Activated CD4-positive, alpha-beta T cell treated with anti-CD3 and anti-CD28 coated beads for 36 hours (primary cell): Measurements from ENCODE around the gene MLST8. TPM values are rescaled to one million over a fixed set of nuclear protein-coding genes. Genes with fewer than 3 reads are reported as not detected.
"Not testable (repeated sequence)": the region's sequence is repeated elsewhere in the genome, so short reads cannot be mapped to it uniquely, and the experiment has no call there.

Experiments used
- ATAC-seq: fragments of 200-7000 bp; cut with Tn5 transposase; one replicate; pipeline ENCODE4 v1.10.0; 2021; ENCODE audit warnings: mild to moderate bottlenecking, moderate library complexity
- CTCF ChIA-PET: fragments of 350-600 bp; sonication (Branson Sonifier 250); formaldehyde crosslinking; loops from one replicate; lab custom pipeline; 2021; ENCODE audit warnings: antibody characterized with exemption; lab: Charles Lee
- POLR2A ChIA-PET: fragments of 350-600 bp; sonication (Branson Sonifier 250); formaldehyde crosslinking; loops from one replicate; lab custom pipeline; 2021; ENCODE audit warnings: antibody characterized with exemption, inconsistent platforms; lab: Charles Lee
- DNase-seq: peaks from one replicate; pipeline ENCODE4 v3.0.0-alpha.2; 2020
- H3K27ac Mint-ChIP-seq: one replicate; pipeline ENCODE4 v1.8.0; 2021; ENCODE audit warnings: mixed read lengths
- H3K27me3 Mint-ChIP-seq: one replicate; pipeline ENCODE4 v1.8.0; 2021; ENCODE audit warnings: mixed read lengths
- H3K36me3 Mint-ChIP-seq: one replicate; pipeline ENCODE4 v1.8.0; 2021; ENCODE audit warnings: low read depth, mixed read lengths
- H3K4me1 Mint-ChIP-seq: one replicate; pipeline ENCODE4 v1.8.0; 2021; ENCODE audit warnings: mixed read lengths
- H3K4me3 Mint-ChIP-seq: one replicate; pipeline ENCODE4 v1.8.0; 2021; ENCODE audit warnings: mild to moderate bottlenecking, moderate library complexity, mixed read lengths
- H3K9me3 Mint-ChIP-seq: one replicate; pipeline ENCODE4 v1.8.0; 2021; ENCODE audit warnings: low read depth, mixed read lengths
- intact Hi-C, 2 experiments: fragments of 100-400 bp; cut with DNase I in 1 of 2; cut with micrococcal nuclease in 1 of 2; formaldehyde crosslinking; loops; one replicate each; pipeline versions ENCODE4 v1.14.2 to v1.15.1; 2022 to 2024; cut with DNase I, micrococcal nuclease
- total RNA-seq, 2 experiments: library from RNA; stranded (reverse); gene quantifications; one replicate each; pipeline ENCODE4 v1.2.3, GENCODE V29; 2021

Gene MLST8
- total RNA-seq, 2 experiments from 2014 or later: 61.3 to 76.1 TPM

GRCh38 chr16:2233872-2234812 lies 28.9 kb downstream of the MLST8 start:
- H3K27me3 Mint-ChIP-seq: peaks cover 2% of the 10 kb centered on the region
- no peak overlapping the region for H3K27ac Mint-ChIP-seq
- H3K4me3 Mint-ChIP-seq: no peak overlapping the region
- peaks cover 2% of the 10 kb centered on the region for H3K4me1 Mint-ChIP-seq
- no peaks in the 10 kb centered on the region for H3K9me3 Mint-ChIP-seq
- intact Hi-C loops: no loop called here
- POLR2A ChIA-PET: interaction anchor here (1.4 kb wide), 1 partner anchor 18 kb away, joined by 4 read pairs; the partner anchor contains the start of gene ECI1
- CTCF ChIA-PET: no interaction called here
- ATAC-seq (no peak), DNase-seq (no peak)
- H3K36me3 Mint-ChIP-seq: peaks cover 20% of the 10 kb centered on the region

DNA sequence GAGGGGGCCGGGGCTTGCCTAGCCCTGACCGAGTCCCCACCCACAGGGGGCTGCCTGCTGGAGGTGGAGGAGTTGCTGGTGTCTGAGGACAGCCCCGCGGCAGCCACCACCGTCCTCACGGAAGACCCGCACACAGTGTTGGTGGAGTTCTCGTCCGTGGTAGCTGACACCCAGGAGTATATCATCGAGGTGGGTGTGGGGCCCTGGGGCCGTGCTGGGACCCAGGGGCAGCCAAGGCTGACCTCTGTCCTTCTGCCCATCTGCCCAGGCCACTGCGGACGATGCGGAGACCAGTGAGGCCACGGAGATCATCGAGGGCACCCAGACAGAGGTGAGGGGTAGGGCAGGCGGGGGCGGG lies 29.5 kb downstream of the MLST8 start:
- no peak for DNase-seq

GRCh38 chr16:2235234-2235651 lies 30.0 kb downstream of the MLST8 start:
- POLR2A ChIA-PET: no interaction called here
- no peak overlapping the region for H3K27ac Mint-ChIP-seq

More for the DNA sequence above, 29.5 kb downstream of the MLST8 start:
- H3K27me3 Mint-ChIP-seq: peaks cover 2% of the 10 kb centered on the region
- intact Hi-C loops: no loop called here
- no peaks in the 10 kb centered on the region for H3K9me3 Mint-ChIP-seq
- ChIA-PET CTCF (no interaction called here), POLR2A (no interaction called here)
- no peak for ATAC-seq
- peaks cover 19% of the 10 kb centered on the region for H3K36me3 Mint-ChIP-seq
- no peak overlapping the region for H3K4me3 Mint-ChIP-seq
- H3K4me1 Mint-ChIP-seq: peaks cover 2% of the 10 kb centered on the region
- no peak overlapping the region for H3K27ac Mint-ChIP-seq

DNA sequence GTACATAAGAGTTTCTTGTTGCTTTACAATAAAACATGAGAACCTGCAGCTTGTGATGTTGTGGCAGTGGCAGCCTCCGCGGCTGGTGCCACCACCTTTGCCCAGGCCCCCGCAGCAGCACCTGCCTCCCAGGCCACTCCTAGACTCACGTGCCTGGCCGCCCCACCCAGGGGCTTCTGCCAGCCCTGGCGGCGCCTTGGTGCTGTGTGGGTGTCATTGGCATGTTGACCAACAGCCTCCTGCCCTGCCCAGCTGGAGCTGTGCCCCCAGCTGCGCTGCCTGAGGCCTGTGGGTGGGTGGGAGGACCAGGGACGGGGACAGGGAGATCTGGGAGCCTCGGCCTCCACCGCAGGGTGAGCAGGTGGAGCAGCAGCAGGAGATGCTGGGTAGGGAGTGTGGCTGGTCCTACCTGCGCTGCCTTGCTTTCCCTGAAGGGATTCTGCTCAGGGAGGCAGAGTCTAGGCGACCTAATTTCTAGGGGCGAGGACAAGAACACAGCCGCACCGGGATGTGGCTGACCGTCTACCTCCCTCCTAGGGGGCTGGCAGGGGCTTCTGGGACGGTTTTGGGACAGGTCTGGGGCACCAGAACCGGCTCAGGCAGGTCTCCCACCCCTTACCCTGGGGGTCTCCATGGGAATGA lies 30.6 kb downstream of the MLST8 start:
- no peaks in the 10 kb centered on the region for H3K9me3 Mint-ChIP-seq
- no peak overlapping the region for H3K4me3 Mint-ChIP-seq
- ChIA-PET CTCF (no interaction called here), POLR2A (no interaction called here)
- H3K27me3 Mint-ChIP-seq: peaks cover 2% of the 10 kb centered on the region
- intact Hi-C loops: no loop called here
- H3K36me3 Mint-ChIP-seq: peaks cover 13% of the 10 kb centered on the region
- H3K27ac Mint-ChIP-seq: no peak overlapping the region
- peaks cover 2% of the 10 kb centered on the region for H3K4me1 Mint-ChIP-seq
- no peak for ATAC-seq
- DNase-seq: no peak

More at GRCh38 chr16:2235234-2235651, 30.0 kb downstream of the MLST8 start:
- Mint-ChIP-seq H3K4me3 (no peak overlapping the region), H3K27me3 (peaks cover 2% of the 10 kb centered on the region), H3K4me1 (peaks cover 2% of the 10 kb centered on the region), H3K9me3 (no peaks in the 10 kb centered on the region), H3K36me3 (peaks cover 14% of the 10 kb centered on the region)
- ATAC-seq (no peak), DNase-seq (no peak)
- CTCF ChIA-PET: no interaction called here
- intact Hi-C loops: no loop called here

DNA sequence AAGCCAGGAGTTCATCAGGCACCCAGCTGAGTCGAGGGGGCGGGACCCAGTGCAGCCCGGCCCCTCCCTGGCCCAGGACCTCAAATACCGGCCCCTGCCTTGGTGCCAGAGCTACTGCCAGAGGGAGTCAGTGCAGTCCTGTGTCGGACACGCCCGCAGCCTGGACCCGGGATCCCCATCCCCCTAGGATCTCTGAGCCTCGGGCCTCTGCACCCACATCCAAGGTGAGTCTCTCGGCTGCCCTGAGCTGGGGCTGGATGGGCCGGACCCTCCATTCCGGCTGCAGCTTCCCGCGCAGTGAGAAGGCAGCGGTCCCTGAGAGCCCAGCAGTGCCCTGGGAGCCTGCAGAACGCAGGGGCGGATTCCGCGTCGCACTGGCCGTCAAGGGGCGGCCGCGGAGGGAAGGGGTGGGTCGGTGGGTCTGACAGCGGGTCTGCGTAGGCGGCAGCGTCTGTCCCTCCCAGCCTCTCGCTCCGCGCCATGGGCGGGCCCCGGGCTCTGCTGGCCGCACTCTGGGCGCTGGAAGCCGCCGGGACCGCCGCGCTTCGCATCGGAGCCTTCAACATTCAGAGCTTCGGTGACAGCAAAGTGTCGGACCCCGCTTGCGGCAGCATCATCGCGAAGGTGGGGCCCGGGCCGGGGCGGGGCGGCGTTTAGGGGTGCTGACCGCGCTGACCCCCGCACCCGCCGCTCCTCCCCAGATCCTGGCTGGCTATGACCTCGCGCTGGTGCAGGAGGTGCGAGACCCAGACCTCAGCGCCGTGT lies 31.3 kb downstream of the MLST8 start, which contains the start of gene DNASE1L2:
Gene DNASE1L2, plus strand, starts transcription at position 108 of the 765 bp plus-strand sequence. Its CDS starts 373 bp downstream, at position 481.
- H3K36me3 Mint-ChIP-seq: peaks cover 13% of the 10 kb centered on the region

GRCh38 chr16:2237102-2237482 lies 31.8 kb downstream of the MLST8 start:
- ATAC-seq (no peak), DNase-seq (no peak)
- Mint-ChIP-seq H3K27me3 (peaks cover 2% of the 10 kb centered on the region), H3K36me3 (peaks cover 10% of the 10 kb centered on the region), H3K4me3 (no peak overlapping the region), H3K4me1 (peaks cover 2% of the 10 kb centered on the region), H3K9me3 (no peaks in the 10 kb centered on the region), H3K27ac (no peak overlapping the region)
- ChIA-PET CTCF (no interaction called here), POLR2A (no interaction called here)
- intact Hi-C loops: no loop called here

More for the DNA sequence above, 31.3 kb downstream of the MLST8 start, which contains the start of gene DNASE1L2:
- H3K4me3 Mint-ChIP-seq: no peak within 1 kb of the TSS
- DNase-seq: no peak
- ChIA-PET POLR2A (no interaction called here), CTCF (no interaction called here)
- peaks cover 2% of the 10 kb centered on the region for H3K27me3 Mint-ChIP-seq
- intact Hi-C loops: no loop called here
- H3K27ac Mint-ChIP-seq: no peak within 1 kb of the TSS
- peak; percentile 23 for ATAC-seq
- no peaks in the 10 kb centered on the region for H3K9me3 Mint-ChIP-seq
- peaks cover 2% of the 10 kb centered on the region for H3K4me1 Mint-ChIP-seq

DNA sequence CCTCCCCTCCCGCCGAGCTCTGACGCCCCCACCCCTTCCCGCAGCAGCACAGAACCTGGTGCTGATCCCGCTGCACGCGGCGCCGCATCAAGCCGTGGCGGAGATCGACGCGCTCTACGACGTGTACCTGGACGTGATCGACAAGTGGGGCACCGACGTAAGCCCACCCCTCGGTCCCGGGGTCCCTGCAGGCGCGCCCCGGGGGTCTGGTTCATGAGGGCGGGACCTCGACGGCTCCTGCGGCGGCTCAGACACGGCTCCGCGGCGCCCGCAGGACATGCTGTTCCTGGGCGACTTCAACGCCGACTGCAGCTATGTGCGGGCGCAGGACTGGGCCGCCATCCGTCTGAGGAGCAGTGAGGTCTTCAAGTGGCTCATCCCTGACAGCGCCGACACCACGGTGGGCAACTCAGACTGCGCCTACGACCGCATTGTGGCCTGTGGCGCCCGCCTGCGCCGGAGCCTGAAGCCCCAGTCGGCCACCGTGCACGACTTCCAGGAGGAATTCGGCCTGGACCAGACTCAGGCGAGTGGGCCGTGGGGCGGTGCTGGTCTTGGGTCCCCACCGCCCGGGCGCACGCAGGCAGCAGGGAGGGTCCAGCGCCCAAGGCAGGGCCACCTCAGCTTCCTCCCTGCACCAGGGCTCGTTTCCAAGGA lies 32.4 kb downstream of the MLST8 start:
- Mint-ChIP-seq H3K27ac (no peak overlapping the region), H3K9me3 (no peaks in the 10 kb centered on the region)

DNA sequence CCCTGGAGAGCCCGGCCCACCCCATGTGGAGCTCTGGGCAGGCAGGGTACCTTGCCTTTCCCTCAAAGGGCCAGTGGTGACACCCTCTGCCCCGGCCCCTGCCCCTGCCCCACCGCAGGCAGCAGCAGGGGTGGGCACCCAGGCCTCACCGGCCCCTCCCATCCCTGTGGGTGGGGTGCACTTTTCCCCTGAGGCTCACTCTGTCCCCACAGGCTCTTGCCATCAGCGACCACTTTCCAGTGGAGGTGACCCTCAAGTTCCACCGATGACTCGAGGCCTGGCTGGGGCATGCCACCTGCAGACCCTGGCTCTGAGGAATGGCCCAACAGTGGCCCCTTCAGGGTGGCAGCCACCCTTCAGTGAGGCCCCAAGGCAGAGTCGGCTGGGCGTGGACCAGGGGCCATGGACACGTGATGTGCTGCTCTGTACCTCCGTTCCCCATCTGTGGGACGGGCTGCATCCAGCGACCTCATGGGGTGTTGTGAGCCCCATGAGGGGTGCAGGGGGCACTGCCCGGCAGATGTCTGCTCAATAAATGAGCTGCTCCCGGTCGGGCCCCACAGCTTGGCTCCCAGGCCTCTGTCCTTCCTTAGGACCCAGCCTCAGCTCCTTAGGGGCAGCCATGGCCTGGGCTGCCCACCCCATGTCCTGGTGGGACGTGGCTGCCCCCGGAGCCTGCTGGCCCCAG lies 33.0 kb downstream of the MLST8 start:
- Mint-ChIP-seq H3K27ac (no peak overlapping the region), H3K4me3 (no peak overlapping the region), H3K36me3 (peaks cover 13% of the 10 kb centered on the region), H3K9me3 (no peaks in the 10 kb centered on the region), H3K4me1 (peaks cover 2% of the 10 kb centered on the region), H3K27me3 (peaks cover 2% of the 10 kb centered on the region)
- ChIA-PET POLR2A (interaction anchor here (0.6 kb wide), 1 partner anchor 183 kb away, joined by 3 read pairs; no protein-coding TSS in a partner anchor), CTCF (interaction anchor here (0.6 kb wide), 1 partner anchor 9 kb away, joined by 3 read pairs; no protein-coding TSS in a partner anchor)
- ATAC-seq: no peak
- intact Hi-C loops: no loop called here
- no peak for DNase-seq

More for the DNA sequence above, 32.4 kb downstream of the MLST8 start:
- ChIA-PET POLR2A (no interaction called here), CTCF (no interaction called here)
- intact Hi-C loops: no loop called here
- Mint-ChIP-seq H3K27me3 (peaks cover 2% of the 10 kb centered on the region), H3K4me1 (peaks cover 2% of the 10 kb centered on the region), H3K4me3 (no peak overlapping the region), H3K36me3 (peaks cover 13% of the 10 kb centered on the region)
- DNase-seq (no peak), ATAC-seq (no peak)

GRCh38 chr16:2238838-2239675 lies 33.8 kb downstream of the MLST8 start:
- Mint-ChIP-seq H3K4me3 (no peak overlapping the region), H3K4me1 (peaks cover 2% of the 10 kb centered on the region), H3K36me3 (peaks cover 12% of the 10 kb centered on the region), H3K27ac (no peak overlapping the region), H3K9me3 (no peaks in the 10 kb centered on the region), H3K27me3 (peaks cover 2% of the 10 kb centered on the region)
- CTCF ChIA-PET: interaction anchor here (0.6 kb wide), 1 partner anchor 8 kb away, joined by 3 read pairs; no protein-coding TSS in a partner anchor
- ATAC-seq (no peak), DNase-seq (no peak)
- intact Hi-C loops: no loop called here
- POLR2A ChIA-PET: interaction anchor here (0.6 kb wide), 1 partner anchor 182 kb away, joined by 3 read pairs; no protein-coding TSS in a partner anchor

DNA sequence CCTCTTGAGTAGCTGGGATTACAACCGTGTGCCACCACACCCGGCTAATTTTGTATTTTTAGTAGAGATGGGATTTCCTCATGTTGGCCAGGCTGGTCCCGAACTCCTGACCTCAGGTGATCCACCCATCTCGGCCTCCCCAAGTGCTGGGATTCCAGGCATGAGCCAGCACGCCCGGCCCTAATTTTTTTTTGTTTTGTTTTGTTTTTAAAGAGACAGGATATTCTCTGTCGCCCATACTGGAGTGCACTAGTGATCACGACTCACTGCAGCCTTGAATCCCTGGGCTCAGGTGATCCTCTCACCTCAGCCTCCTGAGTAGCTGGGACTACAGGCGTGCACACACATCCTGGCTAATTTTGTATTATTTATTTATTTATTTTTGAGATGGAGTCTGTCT lies 35.1 kb downstream of the MLST8 start:
- H3K27me3 Mint-ChIP-seq, POLR2A ChIA-PET, DNase-seq, H3K9me3 Mint-ChIP-seq, H3K4me3 Mint-ChIP-seq, H3K36me3 Mint-ChIP-seq, intact Hi-C loops, H3K4me1 Mint-ChIP-seq, CTCF ChIA-PET, ATAC-seq, H3K27ac Mint-ChIP-seq: not testable (repeated sequence)
